GM13977 (cell line): ENCODE measurements around the gene SMIM35.
"Not testable (repeated sequence)": the region's sequence is repeated elsewhere in the genome, so short reads cannot be mapped to it uniquely, and the experiment has no call there.

ENCODE experiments used
- DNase-seq: peaks from one replicate; pipeline ENCODE4 v3.0.0; 2012; ENCODE audit warnings: low spot score
- in situ Hi-C: fragments of 300-500 bp; cut with MboI; formaldehyde crosslinking; loops from one replicate; pipeline ENCODE4 v1.12.0; 2022; ENCODE audit warnings: low sequenced_read_pairs, low pct_unique_long_range_greater_than_20kb, mixed read lengths, inconsistent platforms; ENCODE audit not compliant: unreplicated experiment
- TF ChIP-seq, protein P1 (sequence below): IDR thresholded peaks from 2 replicates; pipeline ENCODE4 v1.5.1; 2012; ENCODE audit warnings: mild to moderate bottlenecking, control low read depth; ENCODE audit not compliant: insufficient read depth; ENCODE audit errors: extremely low read depth, missing control alignments

Gene SMIM35

DNA sequence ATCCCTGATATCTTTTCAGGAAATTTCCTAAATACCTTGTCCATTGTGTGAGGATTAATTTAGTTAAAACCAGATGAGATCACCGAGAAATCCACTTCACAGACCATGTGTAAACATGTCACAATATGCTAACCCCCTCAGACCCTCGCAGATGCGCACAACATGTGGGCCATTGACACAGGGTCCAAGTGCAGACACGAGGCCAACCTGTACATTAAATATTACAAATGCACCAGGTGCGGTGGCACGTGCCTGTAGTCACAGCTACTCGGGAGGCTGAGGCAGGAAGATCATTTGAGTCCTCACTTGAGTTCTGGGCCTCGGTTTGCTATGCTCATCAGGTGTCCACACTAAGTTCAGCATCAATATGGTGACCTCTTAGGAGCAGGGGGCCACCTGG lies 19.8 kb downstream of the SMIM35 start:
- no peak for DNase-seq
- TF ChIP-seq, protein P1, sequence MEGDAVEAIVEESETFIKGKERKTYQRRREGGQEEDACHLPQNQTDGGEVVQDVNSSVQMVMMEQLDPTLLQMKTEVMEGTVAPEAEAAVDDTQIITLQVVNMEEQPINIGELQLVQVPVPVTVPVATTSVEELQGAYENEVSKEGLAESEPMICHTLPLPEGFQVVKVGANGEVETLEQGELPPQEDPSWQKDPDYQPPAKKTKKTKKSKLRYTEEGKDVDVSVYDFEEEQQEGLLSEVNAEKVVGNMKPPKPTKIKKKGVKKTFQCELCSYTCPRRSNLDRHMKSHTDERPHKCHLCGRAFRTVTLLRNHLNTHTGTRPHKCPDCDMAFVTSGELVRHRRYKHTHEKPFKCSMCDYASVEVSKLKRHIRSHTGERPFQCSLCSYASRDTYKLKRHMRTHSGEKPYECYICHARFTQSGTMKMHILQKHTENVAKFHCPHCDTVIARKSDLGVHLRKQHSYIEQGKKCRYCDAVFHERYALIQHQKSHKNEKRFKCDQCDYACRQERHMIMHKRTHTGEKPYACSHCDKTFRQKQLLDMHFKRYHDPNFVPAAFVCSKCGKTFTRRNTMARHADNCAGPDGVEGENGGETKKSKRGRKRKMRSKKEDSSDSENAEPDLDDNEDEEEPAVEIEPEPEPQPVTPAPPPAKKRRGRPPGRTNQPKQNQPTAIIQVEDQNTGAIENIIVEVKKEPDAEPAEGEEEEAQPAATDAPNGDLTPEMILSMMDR: no peak
- in situ Hi-C loops: no loop called here

DNA sequence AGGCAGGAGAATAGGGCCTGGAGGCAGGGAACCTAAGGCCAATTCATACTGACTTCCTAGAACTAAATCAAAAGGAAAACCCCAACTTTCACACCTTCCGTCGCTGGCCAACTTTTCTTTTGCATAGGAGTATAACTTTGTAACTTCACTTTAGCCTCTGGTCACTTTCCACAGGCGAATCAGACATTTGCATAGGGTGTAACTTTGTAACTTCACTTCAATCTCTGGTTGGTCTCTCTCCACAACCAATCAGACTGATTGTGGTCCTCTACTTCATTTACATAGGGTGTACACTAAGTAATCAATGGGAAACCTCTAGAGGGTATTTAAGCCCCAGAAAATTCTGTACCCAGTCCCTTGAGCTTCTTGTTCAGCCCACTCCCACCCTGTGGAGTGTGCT lies 21.4 kb downstream of the SMIM35 start:
- no peak for DNase-seq
- TF ChIP-seq, protein P1: no peak
- in situ Hi-C loops: no loop called here

DNA sequence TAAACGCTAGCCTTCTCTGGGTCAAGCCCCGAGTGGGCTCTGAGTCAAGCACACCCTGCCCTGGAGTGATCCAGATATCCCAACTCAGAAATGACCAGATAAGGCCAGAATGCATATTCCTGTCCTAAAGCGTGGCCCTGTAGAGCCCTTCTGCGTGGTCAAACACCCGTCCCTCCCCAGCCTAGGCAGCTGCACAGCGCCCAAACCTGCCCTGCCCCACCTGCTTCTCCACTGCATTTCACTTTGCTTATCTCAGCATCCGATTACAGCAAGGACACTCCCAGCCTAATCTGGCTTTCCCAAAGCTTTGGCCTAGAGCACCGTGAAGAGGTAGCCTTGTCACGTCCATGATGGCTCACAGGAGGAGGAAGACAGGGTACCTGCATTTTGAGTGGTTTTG lies 21.8 kb downstream of the SMIM35 start:
- no peak for DNase-seq
- TF ChIP-seq, protein P1: no peak
- in situ Hi-C loops: no loop called here

DNA sequence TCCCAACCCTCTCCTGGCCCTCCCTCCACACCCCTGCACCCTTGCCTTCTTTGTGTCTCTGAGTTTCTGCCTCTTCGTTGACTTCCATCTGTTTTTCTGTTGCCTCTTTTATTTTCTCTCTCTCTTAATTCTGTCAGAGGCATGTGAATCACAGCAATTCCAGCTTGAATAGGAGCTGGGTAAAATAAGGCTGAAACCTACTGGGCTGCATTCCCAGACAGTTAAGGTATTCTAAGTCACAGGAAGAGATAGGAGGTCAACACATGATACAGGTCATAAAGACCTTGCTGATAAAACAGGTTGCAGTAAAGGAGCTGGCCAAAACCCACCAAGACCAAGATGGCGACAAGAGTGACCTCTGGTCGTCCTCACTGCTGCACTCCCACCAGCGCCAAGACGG lies 24.1 kb downstream of the SMIM35 start:
- in situ Hi-C loops, DNase-seq: not testable (repeated sequence)

DNA sequence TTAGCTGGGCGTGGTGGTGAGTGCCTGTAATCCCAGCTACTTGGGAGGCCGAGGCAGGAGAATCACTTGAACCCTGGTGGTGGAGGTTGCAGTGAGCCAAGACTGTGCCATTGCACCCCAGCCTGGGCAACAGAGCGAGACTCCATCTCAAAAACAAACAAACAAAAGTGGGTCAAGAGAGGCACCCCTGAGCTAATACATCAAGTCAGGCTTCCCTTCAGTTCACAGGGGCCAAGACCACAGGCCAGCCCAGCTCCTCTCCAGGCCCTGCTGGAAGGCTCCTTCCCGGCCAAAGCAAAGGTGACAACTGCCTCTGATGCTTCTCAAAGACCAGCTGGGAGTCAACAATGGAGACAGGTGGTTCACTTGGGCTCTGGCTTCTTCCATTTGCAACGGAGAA lies 24.6 kb downstream of the SMIM35 start:
- in situ Hi-C loops: not testable (repeated sequence)

DNA sequence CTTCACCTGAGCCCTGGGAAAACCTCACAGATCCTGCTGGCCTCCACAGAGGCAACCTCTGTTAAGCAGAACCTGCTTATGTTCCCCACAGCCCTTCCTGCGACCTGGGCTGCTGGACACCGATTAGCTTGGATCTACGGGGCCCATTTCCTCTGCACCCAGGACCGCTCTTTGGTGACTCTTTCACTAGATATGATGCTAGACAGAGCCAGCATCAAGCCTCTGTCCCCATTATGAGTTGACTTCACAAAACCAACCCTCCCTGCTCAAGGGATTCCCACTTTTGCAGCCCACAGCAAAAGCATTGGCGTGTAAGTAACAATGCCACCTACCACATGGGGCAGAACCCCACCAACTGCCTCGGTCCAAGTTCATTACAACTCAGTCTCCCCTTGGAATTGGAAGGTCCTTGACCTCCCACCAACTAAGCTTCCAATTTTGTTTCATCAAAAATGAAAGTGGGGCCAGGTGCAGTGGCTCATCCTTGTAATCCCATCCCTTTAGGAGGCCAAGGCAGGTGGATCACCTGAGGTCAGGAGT lies 25.1 kb downstream of the SMIM35 start:
- TF ChIP-seq, protein P1: no peak
- DNase-seq: no peak
- in situ Hi-C loops: no loop called here

More for the DNA sequence above, 24.6 kb downstream of the SMIM35 start:
- not testable (repeated sequence) for DNase-seq

DNA sequence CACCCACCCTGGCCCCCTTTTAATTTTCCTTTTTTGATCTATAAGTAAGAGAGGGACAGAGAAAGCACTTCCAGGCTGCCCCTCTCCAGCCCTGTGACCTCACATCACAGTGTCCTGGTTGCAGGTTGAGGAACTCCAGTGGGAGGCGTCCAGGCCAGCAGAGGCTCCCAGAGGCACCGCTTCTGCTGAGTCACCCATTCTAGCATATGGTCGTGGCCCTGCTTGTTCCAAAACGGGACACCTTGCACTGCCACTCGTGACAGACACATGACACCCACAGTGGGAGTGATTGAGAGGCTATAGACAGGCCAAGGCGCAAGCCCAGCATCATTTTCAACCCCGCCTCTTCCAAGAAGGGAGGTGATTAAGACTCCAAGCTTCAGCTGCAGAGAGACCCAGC lies 25.9 kb downstream of the SMIM35 start:
- TF ChIP-seq, protein P1: no peak
- in situ Hi-C loops: no loop called here
- no peak for DNase-seq

- DNase-seq: no peak
- in situ Hi-C loops: no loop called here
These were observed 26.6 kb downstream of the SMIM35 start for GRCh38 chr11:118060081-118060661.

More at GRCh38 chr11:118060081-118060661, 26.6 kb downstream of the SMIM35 start:
- TF ChIP-seq, protein P1: no peak
